NT2/D1 (cell line): Measurements from ENCODE around the gene OR52I1.

Source experiments
- SUZ12 ChIP-seq: IDR thresholded peaks from 2 replicates; pipeline ENCODE4 v1.6.1; 2011; ENCODE audit not compliant: insufficient read length, insufficient read depth; ENCODE audit errors: extremely low read depth
- YY1 ChIP-seq: IDR thresholded peaks from 2 replicates; pipeline ENCODE4 v1.6.1; 2011; ENCODE audit not compliant: insufficient read length, insufficient read depth
- ZNF274 ChIP-seq: IDR thresholded peaks from 2 replicates; pipeline ENCODE4 v1.6.1; 2011; ENCODE audit warnings: mild to moderate bottlenecking, low read depth, low read length

- TF ChIP-seq YY1 (no peak), ZNF274 (no peak), SUZ12 (no peak)
These were observed 14.2 kb downstream of the OR52I1 start, which contains the start of gene TRIM68 for GRCh38 chr11:4607781-4608666.
